ENCODE data around the gene NUP93. TPM values are rescaled to one million over a fixed set of nuclear protein-coding genes. Genes with fewer than 3 reads are reported as not detected.

The NUP93 gene
- total RNA-seq, 2 experiments from 2014 or later, result 45.6 to 47.2 TPM

DNA sequence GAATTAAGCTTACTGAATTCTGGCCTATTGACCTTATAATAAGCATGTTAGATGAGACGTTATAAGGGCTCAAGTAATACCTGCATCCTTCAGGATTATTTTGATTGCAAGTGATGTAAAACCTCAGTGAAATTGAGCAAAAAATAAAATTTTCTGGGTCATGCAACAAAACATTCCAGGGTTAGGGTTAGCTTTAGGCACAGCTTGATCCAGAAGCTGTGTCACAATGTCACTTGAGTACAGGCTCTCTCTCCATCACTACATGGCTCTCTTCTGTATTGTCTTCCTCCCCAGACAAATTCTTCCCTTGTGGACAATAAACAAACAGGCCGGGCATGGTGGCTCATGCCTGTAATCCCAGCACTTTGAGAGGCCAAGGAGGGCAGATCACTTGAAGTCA lies 3.6 kb upstream of the NUP93 start:
- ATAC-seq (ENCODE audit: poor library complexity) (no peak), DNase-seq (no peak)
- Histone ChIP-seq H3K27me3 (ENCODE audit: control insufficient read depth in 1 of 2, insufficient read depth in 2 of 2, low read length in 2 of 2) (no peaks in the 10 kb centered on the region), H3K4me1 (ENCODE audit: insufficient read depth, low read length) (peaks cover 19% of the 10 kb centered on the region), H3K9me3 (ENCODE audit: control insufficient read depth in 1 of 2, insufficient read depth in 1 of 2, low read length in 2 of 2) (no peaks in the 10 kb centered on the region), H3K36me3 (ENCODE audit: insufficient read depth, low read length) (no peaks in the 10 kb centered on the region), H3K4me3 (ENCODE audit: low read length) (no peak overlapping the region), H3K27ac (ENCODE audit: low read depth in 1 of 2, low read length in 2 of 2) (no peak overlapping the region)
- H3K27me3 Mint-ChIP-seq, result no peaks in the 10 kb centered on the region
- H3K27ac Mint-ChIP-seq, result no peak overlapping the region
- H3K4me3 Mint-ChIP-seq, result no peak overlapping the region
- H3K9me3 Mint-ChIP-seq, result no peaks in the 10 kb centered on the region
- H3K4me1 Mint-ChIP-seq (ENCODE audit: low read depth), result peaks cover 34% of the 10 kb centered on the region
- TF ChIP-seq, protein P1, sequence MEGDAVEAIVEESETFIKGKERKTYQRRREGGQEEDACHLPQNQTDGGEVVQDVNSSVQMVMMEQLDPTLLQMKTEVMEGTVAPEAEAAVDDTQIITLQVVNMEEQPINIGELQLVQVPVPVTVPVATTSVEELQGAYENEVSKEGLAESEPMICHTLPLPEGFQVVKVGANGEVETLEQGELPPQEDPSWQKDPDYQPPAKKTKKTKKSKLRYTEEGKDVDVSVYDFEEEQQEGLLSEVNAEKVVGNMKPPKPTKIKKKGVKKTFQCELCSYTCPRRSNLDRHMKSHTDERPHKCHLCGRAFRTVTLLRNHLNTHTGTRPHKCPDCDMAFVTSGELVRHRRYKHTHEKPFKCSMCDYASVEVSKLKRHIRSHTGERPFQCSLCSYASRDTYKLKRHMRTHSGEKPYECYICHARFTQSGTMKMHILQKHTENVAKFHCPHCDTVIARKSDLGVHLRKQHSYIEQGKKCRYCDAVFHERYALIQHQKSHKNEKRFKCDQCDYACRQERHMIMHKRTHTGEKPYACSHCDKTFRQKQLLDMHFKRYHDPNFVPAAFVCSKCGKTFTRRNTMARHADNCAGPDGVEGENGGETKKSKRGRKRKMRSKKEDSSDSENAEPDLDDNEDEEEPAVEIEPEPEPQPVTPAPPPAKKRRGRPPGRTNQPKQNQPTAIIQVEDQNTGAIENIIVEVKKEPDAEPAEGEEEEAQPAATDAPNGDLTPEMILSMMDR (IDR thresholded peaks at IDR 0.05), result no peak
- CTCF ChIA-PET, result no interaction called here
- intact Hi-C loops (cut with DNase I, micrococcal nuclease), result loop anchor here in 1 of 2 experiments (10.0 kb wide), 1 partner anchor 209 kb away; the partner anchor contains the start of gene HERPUD1
- H3K36me3 Mint-ChIP-seq (ENCODE audit: low read depth), result peaks cover 11% of the 10 kb centered on the region
- POLR2A ChIA-PET, result no interaction called here

DNA sequence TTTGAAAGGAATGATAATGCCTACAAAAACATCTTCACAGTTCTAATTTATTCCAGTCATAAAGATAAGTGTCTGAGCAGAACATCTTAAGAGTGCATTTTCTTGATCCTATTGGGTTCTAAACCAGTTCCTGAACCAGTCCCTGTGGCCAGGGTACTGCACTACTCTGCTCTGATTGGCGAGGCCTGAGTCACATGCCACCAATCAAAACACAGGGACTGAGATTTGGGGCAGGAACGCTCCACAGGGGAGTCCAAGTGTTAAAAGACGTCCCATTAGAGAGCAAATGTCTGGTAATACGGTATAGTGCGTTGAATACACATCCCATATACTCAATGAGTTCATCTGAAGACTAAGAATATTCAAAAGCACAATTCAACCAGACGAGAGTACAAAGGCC lies 3.0 kb upstream of the NUP93 start:
- ChIA-PET POLR2A (no interaction called here), CTCF (no interaction called here)
- Histone ChIP-seq H3K4me1 (ENCODE audit: insufficient read depth, low read length) (peaks cover 20% of the 10 kb centered on the region), H3K9me3 (ENCODE audit: control insufficient read depth in 1 of 2, insufficient read depth in 1 of 2, low read length in 2 of 2) (no peaks in the 10 kb centered on the region), H3K36me3 (ENCODE audit: insufficient read depth, low read length) (no peaks in the 10 kb centered on the region), H3K27me3 (ENCODE audit: control insufficient read depth in 1 of 2, insufficient read depth in 2 of 2, low read length in 2 of 2) (no peaks in the 10 kb centered on the region), H3K27ac (ENCODE audit: low read depth in 1 of 2, low read length in 2 of 2) (no peak overlapping the region), H3K4me3 (ENCODE audit: low read length) (no peak overlapping the region)
- Mint-ChIP-seq H3K4me3 (no peak overlapping the region), H3K9me3 (no peaks in the 10 kb centered on the region), H3K27me3 (no peaks in the 10 kb centered on the region), H3K36me3 (ENCODE audit: low read depth) (peaks cover 11% of the 10 kb centered on the region), H3K4me1 (ENCODE audit: low read depth) (peaks cover 34% of the 10 kb centered on the region), H3K27ac (no peak overlapping the region)
- intact Hi-C loops (cut with DNase I, micrococcal nuclease), result loop anchor here in 1 of 2 experiments (10.0 kb wide), 1 partner anchor 208 kb away; the partner anchor contains the start of gene HERPUD1
- ATAC-seq (ENCODE audit: poor library complexity), result no peak
- DNase-seq, result no peak
- TF ChIP-seq, protein P1 (IDR thresholded peaks at IDR 0.05), result no peak

DNA sequence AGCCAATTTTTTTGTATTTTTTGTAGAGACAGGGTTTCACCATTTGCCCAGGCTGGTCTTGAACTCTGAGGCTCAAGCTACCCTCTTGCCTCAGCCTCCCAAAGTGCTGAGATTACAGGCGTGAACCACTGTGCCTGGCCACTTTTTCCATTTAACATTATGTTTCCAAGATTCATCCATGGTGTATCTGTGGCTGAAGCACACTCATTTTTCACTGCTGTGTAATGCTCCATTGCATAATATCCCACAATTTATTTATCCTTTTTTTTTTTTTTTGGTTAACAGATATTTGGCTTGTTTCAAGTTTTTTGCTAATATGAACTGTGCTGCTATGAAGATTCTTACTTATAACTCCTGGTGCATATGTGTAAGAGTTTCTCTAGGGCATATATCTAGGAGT lies 1.9 kb upstream of the NUP93 start:
- no peaks in the 10 kb centered on the region for H3K9me3 Mint-ChIP-seq
- DNase-seq (no peak), ATAC-seq (ENCODE audit: poor library complexity) (no peak)
- H3K36me3 Mint-ChIP-seq (ENCODE audit: low read depth), result peaks cover 11% of the 10 kb centered on the region
- ChIA-PET POLR2A (interaction anchor here (1.1 to 2.6 kb wide), 2 partner anchors 19 to 208 kb away, joined by 4 to 16 read pairs; partner anchors contain the start of gene BBS2), CTCF (no interaction called here)
- intact Hi-C loops (cut with DNase I, micrococcal nuclease), result loop anchor here (2.0 to 10.0 kb wide), 3 partner anchors 19 to 207 kb away; partner anchors contain the start of genes HERPUD1 (in 1 of the 2) and MT1X (in 1 of the 2)
- Histone ChIP-seq H3K4me1 (ENCODE audit: insufficient read depth, low read length) (peaks cover 26% of the 10 kb centered on the region), H3K9me3 (ENCODE audit: control insufficient read depth in 1 of 2, insufficient read depth in 1 of 2, low read length in 2 of 2) (no peaks in the 10 kb centered on the region), H3K36me3 (ENCODE audit: insufficient read depth, low read length) (no peaks in the 10 kb centered on the region), H3K4me3 (ENCODE audit: low read length) (no peak overlapping the region), H3K27me3 (ENCODE audit: control insufficient read depth in 1 of 2, insufficient read depth in 2 of 2, low read length in 2 of 2) (no peaks in the 10 kb centered on the region), H3K27ac (ENCODE audit: low read depth in 1 of 2, low read length in 2 of 2) (no peak overlapping the region)
- peak overlapping the region; percentile 38 for H3K4me3 Mint-ChIP-seq
- H3K27ac Mint-ChIP-seq, result no peak overlapping the region
- H3K4me1 Mint-ChIP-seq (ENCODE audit: low read depth), result peaks cover 34% of the 10 kb centered on the region
- TF ChIP-seq, protein P1 (IDR thresholded peaks at IDR 0.05), result no peak
- H3K27me3 Mint-ChIP-seq, result no peaks in the 10 kb centered on the region

Data from CD4-positive, alpha-beta T cell (primary cell).